ENCODE measurements around the gene DMC1.

Gene DMC1

DNA sequence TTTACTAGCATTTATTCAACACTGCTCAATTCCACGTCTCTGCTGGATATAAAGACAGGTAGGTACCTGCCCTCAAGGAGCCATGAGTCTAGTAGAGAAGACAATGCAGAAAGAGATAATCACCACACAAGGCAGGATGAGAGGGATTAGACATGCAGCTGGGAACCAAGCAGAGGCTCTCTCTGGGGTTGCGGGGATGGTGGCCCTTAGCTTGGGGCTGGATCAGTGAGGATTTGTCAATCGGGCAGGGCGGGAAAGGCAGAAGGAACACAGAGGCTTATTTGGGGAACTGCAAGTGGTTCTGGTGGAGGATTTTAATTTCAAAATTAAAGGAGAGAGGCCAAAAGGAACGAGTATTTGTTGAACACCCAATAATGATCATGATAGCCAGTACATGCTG, 8.5 kb upstream of the DMC1 start:
- Histone ChIP-seq H3K27me3 (ENCODE audit: insufficient read depth, poor library complexity, severe bottlenecking) (no peaks in the 10 kb centered on the region), H3K36me3 (ENCODE audit: low read depth) (no peaks in the 10 kb centered on the region), H3K27ac (ENCODE audit: poor library complexity, severe bottlenecking) (no peak overlapping the region), H3K9me3 (ENCODE audit: severe bottlenecking) (no peaks in the 10 kb centered on the region), H3K4me3 (ENCODE audit: severe bottlenecking) (no peak overlapping the region), H3K4me1 (ENCODE audit: insufficient read depth, poor library complexity, severe bottlenecking) (no peaks in the 10 kb centered on the region)
- TF ChIP-seq, protein P1, sequence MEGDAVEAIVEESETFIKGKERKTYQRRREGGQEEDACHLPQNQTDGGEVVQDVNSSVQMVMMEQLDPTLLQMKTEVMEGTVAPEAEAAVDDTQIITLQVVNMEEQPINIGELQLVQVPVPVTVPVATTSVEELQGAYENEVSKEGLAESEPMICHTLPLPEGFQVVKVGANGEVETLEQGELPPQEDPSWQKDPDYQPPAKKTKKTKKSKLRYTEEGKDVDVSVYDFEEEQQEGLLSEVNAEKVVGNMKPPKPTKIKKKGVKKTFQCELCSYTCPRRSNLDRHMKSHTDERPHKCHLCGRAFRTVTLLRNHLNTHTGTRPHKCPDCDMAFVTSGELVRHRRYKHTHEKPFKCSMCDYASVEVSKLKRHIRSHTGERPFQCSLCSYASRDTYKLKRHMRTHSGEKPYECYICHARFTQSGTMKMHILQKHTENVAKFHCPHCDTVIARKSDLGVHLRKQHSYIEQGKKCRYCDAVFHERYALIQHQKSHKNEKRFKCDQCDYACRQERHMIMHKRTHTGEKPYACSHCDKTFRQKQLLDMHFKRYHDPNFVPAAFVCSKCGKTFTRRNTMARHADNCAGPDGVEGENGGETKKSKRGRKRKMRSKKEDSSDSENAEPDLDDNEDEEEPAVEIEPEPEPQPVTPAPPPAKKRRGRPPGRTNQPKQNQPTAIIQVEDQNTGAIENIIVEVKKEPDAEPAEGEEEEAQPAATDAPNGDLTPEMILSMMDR (IDR thresholded peaks at IDR 0.05; ENCODE audit: poor library complexity, severe bottlenecking), result no peak
- DNase-seq (ENCODE audit: low spot score) (no peak), ATAC-seq (ENCODE audit: low read depth) (no peak)

DNA sequence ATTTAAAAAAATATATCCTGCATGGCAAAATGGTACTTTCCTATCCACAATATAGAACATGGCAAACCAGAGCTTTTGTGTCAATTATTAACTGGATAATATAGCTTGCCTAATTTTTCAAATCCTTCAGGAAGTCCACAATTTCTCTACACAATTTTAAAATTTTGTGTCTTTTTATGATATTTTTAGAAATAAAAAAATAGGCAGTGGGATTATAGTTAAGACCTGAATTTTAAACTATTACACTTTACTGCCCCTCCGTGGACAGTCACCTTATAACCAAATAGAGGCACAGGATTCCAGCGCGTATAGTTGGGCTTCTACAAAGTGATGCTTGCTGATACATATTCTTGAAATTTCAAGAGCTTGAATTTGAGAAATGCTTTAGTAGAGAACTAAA, 2.1 kb upstream of the DMC1 start:
- Histone ChIP-seq H3K27ac (ENCODE audit: poor library complexity, severe bottlenecking) (no peak overlapping the region), H3K27me3 (ENCODE audit: insufficient read depth, poor library complexity, severe bottlenecking) (no peaks in the 10 kb centered on the region), H3K4me3 (ENCODE audit: severe bottlenecking) (no peak overlapping the region), H3K4me1 (ENCODE audit: insufficient read depth, poor library complexity, severe bottlenecking) (peaks cover 10% of the 10 kb centered on the region), H3K9me3 (ENCODE audit: severe bottlenecking) (no peaks in the 10 kb centered on the region), H3K36me3 (ENCODE audit: low read depth) (no peaks in the 10 kb centered on the region)
- ATAC-seq (ENCODE audit: low read depth) (peak; percentile 48; the same call in 2 of the 3 replicates), DNase-seq (ENCODE audit: low spot score) (no peak)
- TF ChIP-seq, protein P1 (IDR thresholded peaks at IDR 0.05; ENCODE audit: poor library complexity, severe bottlenecking), result peak; percentile 73

DNA sequence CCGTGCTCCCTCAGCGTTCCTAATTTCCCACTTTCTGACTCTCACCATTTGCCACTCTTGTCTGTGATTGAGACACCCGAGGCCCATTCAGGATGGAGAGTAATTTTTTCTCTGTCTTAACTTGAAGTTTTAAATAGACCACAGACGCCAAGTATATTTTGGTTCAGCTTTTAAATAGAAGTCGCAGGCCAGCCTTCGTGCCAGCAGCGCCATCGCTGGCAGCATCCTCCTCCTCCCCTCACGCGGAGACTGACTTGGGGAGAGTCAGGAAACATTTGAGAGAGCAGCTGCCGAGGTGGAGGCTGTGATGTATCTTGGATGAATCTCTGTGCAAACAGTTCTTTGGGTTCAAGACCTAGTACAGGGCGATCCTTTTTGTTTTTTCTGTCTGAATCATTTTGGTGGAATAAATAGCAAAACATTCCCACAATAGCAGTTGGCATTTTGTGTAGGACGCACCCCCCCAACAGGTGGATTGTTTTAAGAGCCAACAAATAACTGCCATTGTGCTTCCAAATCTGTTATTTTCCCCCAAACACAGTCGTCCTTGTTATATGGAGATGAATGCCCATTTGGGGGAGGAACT, 889 bp upstream of the DMC1 start:
- ATAC-seq (ENCODE audit: low read depth), result no peak; the same call in 2 of the 3 replicates
- H3K27ac ChIP-seq (ENCODE audit: poor library complexity, severe bottlenecking), result peak overlapping the region; percentile 20
- H3K4me3 ChIP-seq (ENCODE audit: severe bottlenecking), result peak overlapping the region; percentile 57

DNA sequence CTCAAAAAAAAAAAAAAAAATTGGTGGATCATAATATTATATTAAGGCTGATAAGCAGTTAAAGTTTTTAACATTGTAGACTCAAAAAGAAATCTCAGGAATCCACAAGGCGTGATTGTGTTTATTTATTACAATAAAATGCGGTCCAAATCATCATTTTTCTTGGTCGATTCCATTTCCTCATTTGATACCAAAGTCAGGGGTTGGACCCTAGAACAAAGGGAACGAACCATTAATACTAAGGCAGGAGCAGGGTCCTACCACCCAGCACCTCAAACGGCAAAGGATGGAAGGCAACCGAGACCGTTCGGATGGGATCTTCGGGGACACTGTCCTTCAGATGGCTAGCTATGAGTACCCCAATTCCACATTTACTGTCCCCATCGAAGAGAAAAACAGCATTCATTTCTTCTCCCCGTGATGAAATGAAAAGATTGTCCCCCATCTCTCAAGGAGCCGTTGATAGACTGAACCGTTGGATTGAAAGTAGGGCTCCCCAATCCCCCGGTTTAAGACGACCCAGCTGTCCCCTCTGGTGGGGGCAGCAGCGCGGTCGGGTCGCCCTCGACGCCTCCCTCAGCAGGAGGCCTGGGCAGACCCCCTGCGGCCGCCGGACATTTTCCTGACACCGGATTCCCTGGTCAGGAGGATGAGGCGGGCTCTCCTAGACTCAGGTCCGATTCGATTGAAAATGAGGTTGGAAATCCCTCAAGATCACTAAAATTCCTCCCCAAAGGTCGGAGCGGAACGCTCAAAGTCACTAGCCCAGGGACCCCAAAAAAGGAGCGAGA, 607 bp downstream of the DMC1 start:
- Histone ChIP-seq H3K27ac (ENCODE audit: poor library complexity, severe bottlenecking) (no peak overlapping the region), H3K9me3 (ENCODE audit: severe bottlenecking) (no peaks in the 10 kb centered on the region), H3K36me3 (ENCODE audit: low read depth) (no peaks in the 10 kb centered on the region), H3K4me3 (ENCODE audit: severe bottlenecking) (peak overlapping the region; percentile 42), H3K4me1 (ENCODE audit: insufficient read depth, poor library complexity, severe bottlenecking) (peaks cover 10% of the 10 kb centered on the region), H3K27me3 (ENCODE audit: insufficient read depth, poor library complexity, severe bottlenecking) (no peaks in the 10 kb centered on the region)
- no peak for ATAC-seq (ENCODE audit: low read depth)
- TF ChIP-seq, protein P1 (IDR thresholded peaks at IDR 0.05; ENCODE audit: poor library complexity, severe bottlenecking), result no peak
- no peak for DNase-seq (ENCODE audit: low spot score)

More for the DNA sequence above, 889 bp upstream of the DMC1 start:
- no peaks in the 10 kb centered on the region for H3K27me3 ChIP-seq (ENCODE audit: insufficient read depth, poor library complexity, severe bottlenecking)
- peaks cover 10% of the 10 kb centered on the region for H3K4me1 ChIP-seq (ENCODE audit: insufficient read depth, poor library complexity, severe bottlenecking)
- H3K36me3 ChIP-seq (ENCODE audit: low read depth), result no peaks in the 10 kb centered on the region
- TF ChIP-seq, protein P1 (IDR thresholded peaks at IDR 0.05; ENCODE audit: poor library complexity, severe bottlenecking), result peak; percentile 1
- H3K9me3 ChIP-seq (ENCODE audit: severe bottlenecking), result no peaks in the 10 kb centered on the region
- DNase-seq (ENCODE audit: low spot score), result no peak

All from RWPE2 (cell line).